Gastrocnemius medialis (tissue), 4 donors: ENCODE results near the gene WRAP73. TPM values are rescaled to one million over a fixed set of nuclear protein-coding genes. Genes with fewer than 3 reads are reported as not detected.

Experiments used
- ATAC-seq, 2 donors: fragments of 150-250 bp; one replicate each; pipeline ENCODE4 v1.9.1; 2016
- DNase-seq, 2 donors: peaks; one replicate each; pipeline ENCODE4 v3.0.0-alpha.2; 2019
- H3K27ac ChIP-seq, 4 donors: fragments of 200-600 bp; sonication (generic); 1 replicate in 1 of 4; 2 replicates in 3 of 4; pipeline ENCODE4 v1.5.1; 2016 to 2018; ENCODE audit warnings: mild to moderate bottlenecking in 2 of 4, moderate library complexity in 1 of 4
- H3K27me3 ChIP-seq, 3 donors: fragments of 200-600 bp; sonication (generic) in 2 of 3; 1 replicate in 1 of 3; 2 replicates in 2 of 3; pipeline versions ENCODE4 v1.5.1 to v1.6.0; 2016 to 2019; ENCODE audit warnings: mild to moderate bottlenecking in 1 of 3, moderate library complexity in 1 of 3
- H3K36me3 ChIP-seq, 2 donors: fragments of 200-600 bp; sonication (generic) in 1 of 2; one replicate each; pipeline ENCODE4 v1.5.1; 2017 to 2018
- H3K4me1 ChIP-seq, 2 donors: fragments of 200-600 bp; sonication (generic) in 1 of 2; one replicate each; pipeline ENCODE4 v1.5.1; 2016 to 2017; ENCODE audit warnings: mild to moderate bottlenecking in 2 of 2
- H3K4me3 ChIP-seq, 4 donors: fragments of 200-600 bp; sonication (generic) in 3 of 4; 1 replicate in 1 of 4; 2 replicates in 3 of 4; pipeline ENCODE4 v1.5.1; 2016 to 2019; ENCODE audit warnings: mild to moderate bottlenecking in 2 of 4
- H3K9me3 ChIP-seq, 3 donors: fragments of 200-600 bp; sonication (generic) in 2 of 3; 1 replicate in 1 of 3; 2 replicates in 2 of 3; pipeline ENCODE4 v1.5.1; 2016 to 2019
- POLR2A ChIP-seq, 2 donors: fragments of 450-650 bp; IDR thresholded peaks; one replicate each; pipeline ENCODE4 v1.6.1; 2017; ENCODE audit warnings: antibody characterized with exemption in 2 of 2, mild to moderate bottlenecking in 2 of 2, moderate library complexity in 2 of 2
- in situ Hi-C, 4 donors: fragments of 200-750 bp; cut with MboI; loops; one replicate each; pipeline versions ENCODE4 v1.15.0 to v1.8.0; 2017; ENCODE audit warnings: low sequenced_read_pairs in 4 of 4
- intact Hi-C: fragments of 100-400 bp; cut with DNase I; formaldehyde crosslinking; loops from one replicate; pipeline ENCODE4 v1.15.1; 2023; ENCODE audit warnings: low total_unique reads
- total RNA-seq, 4 donors: library from RNA; depleted of rRNA; stranded (reverse); fragments of >200 nt; gene quantifications; one replicate each; pipeline versions ENCODE4 v1.1.0 to v1.2.3, GENCODE V29; 2016
- TF ChIP-seq, protein P1 (sequence below), 5 experiments: fragments of 450-650 bp in 3 of 5; fragments of 200-600 bp in 2 of 5; sonication (generic) in 2 of 5; IDR thresholded peaks in 4 of 5; conservative IDR thresholded peaks in 1 of 5; 1 replicate in 4 of 5; 2 replicates in 1 of 5; pipeline ENCODE4 v1.5.1; 2016 to 2019; ENCODE audit warnings: antibody characterized with exemption in 5 of 5, mild to moderate bottlenecking in 3 of 5, moderate library complexity in 3 of 5

Gene WRAP73
- total RNA-seq, 4 donors from 2014 or later = 12.7 to 16.1 (median 14.2) TPM

DNA sequence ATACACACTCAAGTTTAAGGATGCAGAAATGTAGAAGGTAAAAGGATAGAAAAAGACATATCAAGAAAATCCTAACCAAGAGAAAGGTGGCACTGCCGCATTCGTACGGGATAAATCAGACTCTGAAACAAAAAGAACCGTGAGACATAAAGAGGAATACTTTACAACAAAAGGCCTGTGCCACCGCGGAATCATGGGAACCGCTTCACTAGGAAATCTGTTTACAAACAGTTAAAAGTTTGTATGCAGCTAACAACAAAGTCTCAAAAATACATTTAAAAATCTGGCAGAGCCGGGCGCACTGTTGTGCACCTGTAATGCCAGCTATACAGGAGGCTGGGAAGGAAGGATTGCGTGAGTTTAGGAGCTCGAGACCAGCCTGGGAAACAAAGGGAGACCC lies 8.1 kb downstream of the WRAP73 start:
- peaks cover 0 to 50% of the 10 kb centered on the region in 2 donors for H3K36me3 ChIP-seq
- no peak for ATAC-seq
- no peak for TF ChIP-seq POLR2A (IDR thresholded peaks at IDR 0.05)
- TF ChIP-seq, protein P1, sequence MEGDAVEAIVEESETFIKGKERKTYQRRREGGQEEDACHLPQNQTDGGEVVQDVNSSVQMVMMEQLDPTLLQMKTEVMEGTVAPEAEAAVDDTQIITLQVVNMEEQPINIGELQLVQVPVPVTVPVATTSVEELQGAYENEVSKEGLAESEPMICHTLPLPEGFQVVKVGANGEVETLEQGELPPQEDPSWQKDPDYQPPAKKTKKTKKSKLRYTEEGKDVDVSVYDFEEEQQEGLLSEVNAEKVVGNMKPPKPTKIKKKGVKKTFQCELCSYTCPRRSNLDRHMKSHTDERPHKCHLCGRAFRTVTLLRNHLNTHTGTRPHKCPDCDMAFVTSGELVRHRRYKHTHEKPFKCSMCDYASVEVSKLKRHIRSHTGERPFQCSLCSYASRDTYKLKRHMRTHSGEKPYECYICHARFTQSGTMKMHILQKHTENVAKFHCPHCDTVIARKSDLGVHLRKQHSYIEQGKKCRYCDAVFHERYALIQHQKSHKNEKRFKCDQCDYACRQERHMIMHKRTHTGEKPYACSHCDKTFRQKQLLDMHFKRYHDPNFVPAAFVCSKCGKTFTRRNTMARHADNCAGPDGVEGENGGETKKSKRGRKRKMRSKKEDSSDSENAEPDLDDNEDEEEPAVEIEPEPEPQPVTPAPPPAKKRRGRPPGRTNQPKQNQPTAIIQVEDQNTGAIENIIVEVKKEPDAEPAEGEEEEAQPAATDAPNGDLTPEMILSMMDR (IDR thresholded peaks at IDR 0.05 in 4 of 5, conservative IDR thresholded peaks at IDR 0.05 in 1 of 5) = no peak
- no peaks in the 10 kb centered on the region for H3K4me1 ChIP-seq
- H3K4me3 ChIP-seq = no peak overlapping the region
- H3K27me3 ChIP-seq = no peaks in the 10 kb centered on the region
- intact Hi-C loops = no loop called here
- no peaks in the 10 kb centered on the region for H3K9me3 ChIP-seq
- in situ Hi-C loops = no loop called here
- DNase-seq = no peak
- H3K27ac ChIP-seq = no peak overlapping the region

DNA sequence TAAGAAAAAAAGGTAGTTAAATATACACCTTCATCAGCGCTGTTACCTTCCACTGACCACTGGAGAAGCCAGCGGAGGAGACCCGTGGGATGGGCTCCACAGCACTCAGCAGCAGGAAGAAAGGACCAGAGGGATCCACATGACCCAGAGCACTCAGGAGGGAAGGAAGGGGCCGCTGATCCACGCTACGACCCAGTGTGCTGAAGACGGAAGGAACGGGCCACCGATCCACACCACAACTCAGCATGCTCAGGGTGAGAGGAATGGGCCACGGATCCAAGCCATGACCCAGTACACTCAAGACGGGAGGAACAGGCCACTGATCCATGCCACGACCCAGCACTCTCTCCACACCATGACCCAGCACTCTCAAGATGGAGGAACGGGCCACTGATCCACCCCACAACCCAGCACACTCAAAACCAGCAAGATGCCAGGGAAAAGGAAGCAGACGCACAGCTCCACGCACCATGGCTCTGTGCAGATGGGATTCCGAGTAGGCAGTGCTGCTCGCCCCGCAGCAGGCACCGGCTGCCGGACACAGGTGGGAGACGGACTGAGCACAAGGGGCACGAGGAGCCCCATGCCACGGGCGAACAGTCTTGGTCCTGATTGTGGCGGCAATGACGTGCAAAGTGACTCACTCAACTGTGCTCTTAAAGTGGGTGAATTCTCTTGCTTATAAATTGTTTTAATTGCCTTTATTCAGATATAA lies 8.7 kb downstream of the WRAP73 start:
- Histone ChIP-seq H3K27ac (no peak overlapping the region), H3K4me3 (no peak overlapping the region), H3K36me3 (peaks cover 0 to 50% of the 10 kb centered on the region in 2 donors), H3K27me3 (no peaks in the 10 kb centered on the region), H3K4me1 (no peaks in the 10 kb centered on the region), H3K9me3 (no peaks in the 10 kb centered on the region)
- ATAC-seq = no peak
- in situ Hi-C loops (no loop called here), intact Hi-C loops (no loop called here)
- TF ChIP-seq, protein P1 (IDR thresholded peaks at IDR 0.05 in 4 of 5, conservative IDR thresholded peaks at IDR 0.05 in 1 of 5) = no peak
- no peak for TF ChIP-seq POLR2A (IDR thresholded peaks at IDR 0.05)
- DNase-seq = no peak

DNA sequence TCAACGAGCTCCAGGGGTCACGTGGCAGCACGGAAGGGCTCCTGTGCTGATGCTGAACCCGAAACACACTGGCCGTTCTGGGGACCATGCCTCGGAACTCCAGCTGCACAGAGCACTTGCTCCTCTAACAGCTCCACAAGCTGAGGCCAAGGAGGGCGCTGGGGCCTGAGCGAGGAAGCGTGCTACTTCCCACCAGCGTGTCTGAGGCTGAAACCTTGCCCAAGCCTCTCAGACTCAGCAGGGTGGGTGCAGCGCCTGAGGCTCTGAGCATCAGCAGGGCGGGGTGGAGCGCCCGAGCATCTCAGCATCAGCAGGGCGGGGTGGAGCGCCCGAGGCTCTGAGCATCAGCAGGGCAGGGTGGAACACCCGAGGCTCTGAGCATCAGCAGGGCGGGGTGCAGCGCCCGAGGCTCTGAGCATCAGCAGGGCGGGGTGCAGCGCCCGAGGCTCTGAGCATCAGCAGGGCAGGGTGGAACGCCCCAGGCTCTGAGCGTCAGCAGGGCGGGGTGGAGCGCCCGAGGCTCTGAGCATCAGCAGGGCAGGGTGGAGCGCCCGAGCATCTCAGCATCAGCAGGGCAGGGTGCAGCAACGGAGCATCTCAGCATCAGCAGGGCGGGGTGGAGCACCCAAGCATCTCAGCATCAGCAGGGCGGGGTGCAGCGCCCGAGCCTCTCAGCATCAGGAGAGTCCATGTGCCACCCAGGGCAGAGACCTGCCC lies 9.6 kb downstream of the WRAP73 start:
- H3K27me3 ChIP-seq = no peaks in the 10 kb centered on the region
- H3K36me3 ChIP-seq = peaks cover 0 to 53% of the 10 kb centered on the region in 2 donors
- no peaks in the 10 kb centered on the region for H3K4me1 ChIP-seq
- TF ChIP-seq, protein P1 (IDR thresholded peaks at IDR 0.05 in 4 of 5, conservative IDR thresholded peaks at IDR 0.05 in 1 of 5) = no peak
- no peak for TF ChIP-seq POLR2A (IDR thresholded peaks at IDR 0.05)
- no peak for DNase-seq
- H3K4me3 ChIP-seq = no peak overlapping the region
- in situ Hi-C loops = no loop called here
- no peak overlapping the region for H3K27ac ChIP-seq
- intact Hi-C loops = no loop called here
- H3K9me3 ChIP-seq = no peaks in the 10 kb centered on the region
- ATAC-seq = no peak

DNA sequence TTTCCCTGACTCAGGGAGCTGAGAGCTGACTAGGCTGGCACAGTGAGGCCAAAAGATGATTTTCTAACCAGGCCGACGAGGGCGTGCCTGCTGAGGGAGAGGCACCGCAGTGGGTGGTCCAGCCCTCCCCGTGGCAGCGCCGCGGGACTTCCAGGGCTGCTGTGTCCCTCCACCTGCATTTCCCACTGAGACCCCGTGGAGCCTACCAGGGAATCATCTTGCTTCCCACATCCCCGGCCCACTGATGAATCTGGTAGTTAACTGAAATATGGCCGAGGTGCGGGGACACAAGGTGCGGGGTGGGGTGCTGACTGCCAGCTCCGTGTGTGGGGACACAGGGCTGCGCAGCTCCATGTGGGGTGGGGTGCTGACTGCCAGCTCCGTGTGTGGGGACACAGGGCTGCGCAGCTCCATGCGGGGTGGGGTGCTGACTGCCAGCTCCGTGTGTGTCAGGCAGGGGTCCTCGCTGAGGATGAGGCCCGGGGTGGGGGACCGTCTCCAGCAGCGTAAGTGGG lies 10.4 kb downstream of the WRAP73 start:
- Histone ChIP-seq H3K4me1 (no peaks in the 10 kb centered on the region), H3K27me3 (no peaks in the 10 kb centered on the region), H3K9me3 (no peaks in the 10 kb centered on the region), H3K4me3 (no peak overlapping the region), H3K27ac (no peak overlapping the region), H3K36me3 (peaks cover 0 to 58% of the 10 kb centered on the region in 2 donors)
- no peak for TF ChIP-seq POLR2A (IDR thresholded peaks at IDR 0.05)
- TF ChIP-seq, protein P1 (IDR thresholded peaks at IDR 0.05 in 4 of 5, conservative IDR thresholded peaks at IDR 0.05 in 1 of 5) = no peak
- in situ Hi-C loops (no loop called here), intact Hi-C loops (no loop called here)
- ATAC-seq (no peak), DNase-seq (no peak)
